HepG2 (cell line): ENCODE results near the gene CUL4A. TPM values are rescaled to one million over a fixed set of nuclear protein-coding genes. Genes with fewer than 3 reads are reported as not detected.

Experiments used
- ARNT2 ChIP-seq: sonication (generic); formaldehyde crosslinking; IDR thresholded peaks from 2 replicates; pipeline ENCODE4 v1.8.0; 2022; ENCODE audit warnings: mild to moderate bottlenecking, low read depth, missing genetic modification reagents, moderate library complexity
- EHMT2 ChIP-seq: fragments of 200-600 bp; sonication (generic); IDR thresholded peaks from 2 replicates; pipeline ENCODE4 v1.7.0; 2017; ENCODE audit warnings: antibody characterized with exemption, low read depth, low read length, borderline replicate concordance
- ERF ChIP-seq: IDR thresholded peaks from 2 replicates; pipeline ENCODE4 v1.6.1; 2018; ENCODE audit warnings: missing biosample characterization, missing genetic modification reagents
- HNRNPUL1 ChIP-seq: fragments of 200-400 bp; formaldehyde crosslinking; IDR thresholded peaks from 2 replicates; pipeline ENCODE4 v1.6.1; 2017; ENCODE audit warnings: low read depth, mild to moderate bottlenecking, low read length, moderate library complexity
- MAZ ChIP-seq, 2 experiments: sonication (generic) in 1 of 2; formaldehyde crosslinking in 1 of 2; IDR thresholded peaks; 2 replicates each; pipeline versions ENCODE4 v1.5.0 to v1.6.1; 2012 to 2020; ENCODE audit warnings: low read depth in 2 of 2, mild to moderate bottlenecking in 2 of 2, borderline replicate concordance in 1 of 2, improper control_type of control experiment in 1 of 2, low read length in 1 of 2, missing genetic modification reagents in 1 of 2, moderate library complexity in 1 of 2
- MZF1 ChIP-seq: sonication (generic); formaldehyde crosslinking; IDR thresholded peaks from 2 replicates; pipeline ENCODE4 v1.8.1; 2023; ENCODE audit warnings: mild to moderate bottlenecking, missing genetic modification reagents, borderline replicate concordance
- NR2C2 ChIP-seq: sonication (generic); formaldehyde crosslinking; IDR thresholded peaks from 2 replicates; pipeline ENCODE4 v1.4.0; 2020; ENCODE audit warnings: missing genetic modification reagents, mild to moderate bottlenecking, moderate library complexity, borderline replicate concordance
- SOX5 ChIP-seq: IDR thresholded peaks from 2 replicates; pipeline ENCODE4 v1.6.1; 2016; ENCODE audit warnings: borderline replicate concordance
- SRF ChIP-seq: IDR thresholded peaks from 2 replicates; pipeline ENCODE4 v1.6.1; 2011; ENCODE audit warnings: mild to moderate bottlenecking, low read depth, low read length, moderate library complexity
- ZNF17 ChIP-seq: sonication (generic); formaldehyde crosslinking; IDR thresholded peaks from 2 replicates; pipeline ENCODE4 v1.5.0; 2020; ENCODE audit warnings: mild to moderate bottlenecking, missing genetic modification reagents
- ZNF432 ChIP-seq: sonication (generic); formaldehyde crosslinking; IDR thresholded peaks from 2 replicates; pipeline ENCODE4 v1.5.0; 2020; ENCODE audit warnings: missing genetic modification reagents, mild to moderate bottlenecking, borderline replicate concordance
- ZNF713 ChIP-seq: sonication (generic); formaldehyde crosslinking; IDR thresholded peaks from 2 replicates; pipeline ENCODE4 v1.4.0; 2020; ENCODE audit warnings: mild to moderate bottlenecking, missing genetic modification reagents
- ZNF768 ChIP-seq: sonication (generic); formaldehyde crosslinking; IDR thresholded peaks from 2 replicates; pipeline ENCODE4 v1.4.0; 2020; ENCODE audit warnings: missing genetic modification reagents
- ZNF841 ChIP-seq: sonication (generic); formaldehyde crosslinking; IDR thresholded peaks from 2 replicates; pipeline ENCODE4 v1.8.1; 2023; ENCODE audit warnings: missing genetic modification reagents, borderline replicate concordance
- ZSCAN9 ChIP-seq: IDR thresholded peaks from 2 replicates; pipeline ENCODE4 v1.6.1; 2016; ENCODE audit warnings: borderline replicate concordance
- polyA plus RNA-seq, 8 experiments: library from polyadenylated mRNA; depleted of rRNA in 3 of 8; stranded (reverse) in 7 of 8; unstranded in 1 of 8; fragments of >200 nt; fragmentation: Illumina TruSeq in 4 of 8; extraction: Trizol in 4 of 8; gene quantifications; 2 replicates each; pipeline versions ENCODE4 v1.2.1 to v1.2.3, GENCODE V29; 2011 to 2016; ENCODE audit warnings: low read depth in 4 of 8, missing spikeins in 1 of 8, mixed read lengths in 1 of 8; ENCODE audit not compliant: insufficient read depth in 1 of 8
- total RNA-seq, 5 experiments: library from RNA; depleted of rRNA; stranded (reverse); fragments of >200 nt; fragmentation: Illumina TruSeq; extraction: Trizol; gene quantifications; 2 replicates each; pipeline ENCODE4 v1.2.3, GENCODE V29; 2016; ENCODE audit warnings: low read depth in 1 of 5
- TF ChIP-seq, protein P1 (sequence below): sonication (generic); formaldehyde crosslinking; IDR thresholded peaks from one replicate; pipeline ENCODE4 v1.5.1; 2020; ENCODE audit warnings: mild to moderate bottlenecking, missing genetic modification reagents; ENCODE audit errors: not compliant biosample characterization
- TF ChIP-seq, protein P2 (sequence below): sonication (generic); formaldehyde crosslinking; IDR thresholded peaks from 2 replicates; pipeline ENCODE4 v1.9.0; 2021; ENCODE audit warnings: missing genetic modification reagents, mild to moderate bottlenecking, borderline replicate concordance

Gene CUL4A
- total and polyA plus RNA-seq, 2 of the 13 experiments (the other 11 are each of a cell fraction or from before 2014, with no cell fraction given): 51.2 to 75.3 TPM

DNA sequence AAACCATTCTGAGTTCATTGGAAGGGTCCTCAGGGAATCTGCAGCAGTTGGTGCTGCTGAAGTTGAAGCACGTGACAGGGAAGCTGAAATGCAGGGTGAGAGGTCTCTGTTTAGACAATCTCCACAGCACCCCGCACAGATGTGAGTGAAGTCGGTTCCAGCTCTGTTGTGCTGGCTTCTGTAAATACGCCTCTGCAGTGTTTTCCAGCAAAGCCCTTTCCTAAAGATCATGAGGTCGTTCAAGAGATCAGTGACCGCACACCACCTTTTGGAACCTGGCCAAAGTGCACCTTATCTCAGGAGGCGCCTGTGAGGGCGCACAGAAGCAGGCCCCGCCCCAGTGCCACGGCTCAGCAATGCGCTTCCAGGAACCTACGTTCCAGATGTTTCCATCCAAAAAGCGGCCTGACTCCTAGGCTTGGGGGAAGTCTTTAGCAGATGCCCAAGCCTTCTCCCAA is 10.8 kb downstream of the CUL4A start (continued):
- TF ChIP-seq, protein P1, sequence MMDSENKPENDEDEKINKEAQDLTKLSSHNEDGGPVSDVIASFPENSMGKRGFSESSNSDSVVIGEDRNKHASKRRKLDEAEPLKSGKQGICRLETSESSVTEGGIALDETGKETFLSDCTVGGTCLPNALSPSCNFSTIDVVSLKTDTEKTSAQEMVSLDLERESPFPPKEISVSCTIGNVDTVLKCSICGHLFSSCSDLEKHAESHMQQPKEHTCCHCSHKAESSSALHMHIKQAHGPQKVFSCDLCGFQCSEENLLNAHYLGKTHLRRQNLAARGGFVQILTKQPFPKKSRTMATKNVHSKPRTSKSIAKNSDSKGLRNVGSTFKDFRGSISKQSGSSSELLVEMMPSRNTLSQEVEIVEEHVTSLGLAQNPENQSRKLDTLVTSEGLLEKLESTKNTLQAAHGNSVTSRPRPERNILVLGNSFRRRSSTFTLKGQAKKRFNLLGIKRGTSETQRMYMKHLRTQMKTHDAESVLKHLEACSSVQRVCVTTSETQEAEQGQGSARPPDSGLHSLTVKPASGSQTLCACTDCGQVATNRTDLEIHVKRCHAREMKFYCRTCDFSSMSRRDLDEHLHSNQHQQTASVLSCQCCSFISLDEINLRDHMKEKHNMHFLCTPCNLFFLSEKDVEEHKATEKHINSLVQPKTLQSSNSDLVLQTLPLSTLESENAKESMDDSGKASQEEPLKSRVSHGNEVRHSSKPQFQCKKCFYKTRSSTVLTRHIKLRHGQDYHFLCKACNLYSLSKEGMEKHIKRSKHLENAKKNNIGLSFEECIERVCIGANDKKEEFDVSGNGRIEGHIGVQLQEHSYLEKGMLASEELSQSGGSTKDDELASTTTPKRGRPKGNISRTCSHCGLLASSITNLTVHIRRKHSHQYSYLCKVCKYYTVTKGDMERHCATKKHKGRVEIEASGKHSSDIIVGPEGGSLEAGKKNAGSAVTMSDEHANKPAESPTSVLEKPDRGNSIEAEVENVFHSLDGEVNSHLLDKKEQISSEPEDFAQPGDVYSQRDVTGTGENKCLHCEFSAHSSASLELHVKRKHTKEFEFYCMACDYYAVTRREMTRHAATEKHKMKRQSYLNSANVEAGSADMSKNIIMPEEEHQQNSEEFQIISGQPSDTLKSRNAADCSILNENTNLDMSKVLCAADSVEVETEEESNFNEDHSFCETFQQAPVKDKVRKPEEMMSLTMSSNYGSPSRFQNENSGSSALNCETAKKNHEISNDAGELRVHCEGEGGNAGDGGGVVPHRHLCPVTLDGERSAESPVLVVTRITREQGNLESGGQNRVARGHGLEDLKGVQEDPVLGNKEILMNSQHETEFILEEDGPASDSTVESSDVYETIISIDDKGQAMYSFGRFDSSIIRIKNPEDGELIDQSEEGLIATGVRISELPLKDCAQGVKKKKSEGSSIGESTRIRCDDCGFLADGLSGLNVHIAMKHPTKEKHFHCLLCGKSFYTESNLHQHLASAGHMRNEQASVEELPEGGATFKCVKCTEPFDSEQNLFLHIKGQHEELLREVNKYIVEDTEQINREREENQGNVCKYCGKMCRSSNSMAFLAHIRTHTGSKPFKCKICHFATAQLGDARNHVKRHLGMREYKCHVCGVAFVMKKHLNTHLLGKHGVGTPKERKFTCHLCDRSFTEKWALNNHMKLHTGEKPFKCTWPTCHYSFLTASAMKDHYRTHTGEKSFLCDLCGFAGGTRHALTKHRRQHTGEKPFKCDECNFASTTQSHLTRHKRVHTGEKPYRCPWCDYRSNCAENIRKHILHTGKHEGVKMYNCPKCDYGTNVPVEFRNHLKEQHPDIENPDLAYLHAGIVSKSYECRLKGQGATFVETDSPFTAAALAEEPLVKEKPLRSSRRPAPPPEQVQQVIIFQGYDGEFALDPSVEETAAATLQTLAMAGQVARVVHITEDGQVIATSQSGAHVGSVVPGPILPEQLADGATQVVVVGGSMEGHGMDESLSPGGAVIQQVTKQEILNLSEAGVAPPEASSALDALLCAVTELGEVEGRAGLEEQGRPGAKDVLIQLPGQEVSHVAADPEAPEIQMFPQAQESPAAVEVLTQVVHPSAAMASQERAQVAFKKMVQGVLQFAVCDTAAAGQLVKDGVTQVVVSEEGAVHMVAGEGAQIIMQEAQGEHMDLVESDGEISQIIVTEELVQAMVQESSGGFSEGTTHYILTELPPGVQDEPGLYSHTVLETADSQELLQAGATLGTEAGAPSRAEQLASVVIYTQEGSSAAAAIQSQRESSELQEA (CRISPR knock-in tag): no peak
- no peak for TF ChIP-seq HNRNPUL1
- TF ChIP-seq ZNF841 (CRISPR knock-in tag): no peak
- no peak for TF ChIP-seq MZF1 (CRISPR knock-in tag)
- TF ChIP-seq SRF: no peak
- no peak for TF ChIP-seq ARNT2
- peak; percentile 85 for TF ChIP-seq SOX5 (CRISPR knock-in tag)
- no peak for TF ChIP-seq ZNF17 (CRISPR knock-in tag)
- TF ChIP-seq ZNF713: no peak
- peak; percentile 57; the same call in 1 of the 2 replicates for TF ChIP-seq NR2C2
- TF ChIP-seq, protein P2, sequence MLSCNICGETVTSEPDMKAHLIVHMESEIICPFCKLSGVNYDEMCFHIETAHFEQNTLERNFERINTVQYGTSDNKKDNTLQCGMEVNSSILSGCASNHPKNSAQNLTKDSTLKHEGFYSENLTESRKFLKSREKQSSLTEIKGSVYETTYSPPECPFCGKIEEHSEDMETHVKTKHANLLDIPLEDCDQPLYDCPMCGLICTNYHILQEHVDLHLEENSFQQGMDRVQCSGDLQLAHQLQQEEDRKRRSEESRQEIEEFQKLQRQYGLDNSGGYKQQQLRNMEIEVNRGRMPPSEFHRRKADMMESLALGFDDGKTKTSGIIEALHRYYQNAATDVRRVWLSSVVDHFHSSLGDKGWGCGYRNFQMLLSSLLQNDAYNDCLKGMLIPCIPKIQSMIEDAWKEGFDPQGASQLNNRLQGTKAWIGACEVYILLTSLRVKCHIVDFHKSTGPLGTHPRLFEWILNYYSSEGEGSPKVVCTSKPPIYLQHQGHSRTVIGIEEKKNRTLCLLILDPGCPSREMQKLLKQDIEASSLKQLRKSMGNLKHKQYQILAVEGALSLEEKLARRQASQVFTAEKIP (CRISPR knock-in tag): no peak
- no peak; the same call in 1 of the 2 replicates for TF ChIP-seq ERF (CRISPR knock-in tag)
- TF ChIP-seq ZNF768: no peak
- TF ChIP-seq ZNF432 (CRISPR knock-in tag): no peak
- TF ChIP-seq MAZ (IDR thresholded peaks at IDR 0.05; ENCODE audit: borderline replicate concordance, low read depth, low read length): no peak
- peak; percentile 49; the same call in 1 of the 2 replicates for TF ChIP-seq MAZ (CRISPR knock-in tag; IDR thresholded peaks at IDR 0.05; ENCODE audit: low read depth)
- TF ChIP-seq ZSCAN9 (CRISPR knock-in tag): no peak
- no peak for TF ChIP-seq EHMT2
